ENCODE measurements around the gene PDE6C. TPM values are rescaled to one million over a fixed set of nuclear protein-coding genes. Genes with fewer than 3 reads are reported as not detected.

PDE6C gene
- total RNA-seq, 1 experiment from 2014 or later = not detected

- no peaks in the 10 kb centered on the region for H3K27me3 ChIP-seq (ENCODE audit: insufficient read depth, low read length)
- H2AK5ac ChIP-seq (ENCODE audit: insufficient read length, low read length) = no peak overlapping the region
- no peak overlapping the region for H3K4me2 ChIP-seq (ENCODE audit: insufficient read depth, insufficient read length, low read length)
- H2AFZ ChIP-seq (ENCODE audit: low read length) = no peak overlapping the region
- no peak overlapping the region for H3K56ac ChIP-seq (ENCODE audit: insufficient read length, low read depth, low read length)
- H2BK15ac ChIP-seq (ENCODE audit: low read depth, low read length) = no peak overlapping the region
- H3K4ac ChIP-seq (ENCODE audit: low read depth, low read length) = no peak overlapping the region
- H4K8ac ChIP-seq (replicated peaks; ENCODE audit: insufficient read length, low read depth, low read length) = no peak overlapping the region
- no peak overlapping the region for H3T11ph ChIP-seq (ENCODE audit: low read length)
- no peak overlapping the region for H2BK12ac ChIP-seq (ENCODE audit: insufficient read length, low read depth, low read length)
- no peak for DNase-seq
- Mint-ChIP-seq H3K27ac (no peak overlapping the region), H3K9me3 (no peaks in the 10 kb centered on the region), H3K36me3 (ENCODE audit: insufficient read depth in 1 of 3, low read depth in 3 of 3) (peaks cover 0 to 9% (median 5%) of the 10 kb centered on the region in 3 experiments; a peak in 5 of 7 replicates), H3K4me1 (peaks cover 11 to 18% of the 10 kb centered on the region in 2 experiments; a peak in 3 of 4 replicates), H3K4me3 (no peak overlapping the region; a peak in 2 of 5 replicates), H3K27me3 (ENCODE audit: low read depth) (no peaks in the 10 kb centered on the region)
- no peak for TF ChIP-seq CTCF (conservative IDR thresholded peaks at IDR 0.05)
- no peaks in the 10 kb centered on the region; the same call in 1 of the 2 replicates for H3K4me1 ChIP-seq (ENCODE audit: insufficient read depth, low read length)
- no peaks in the 10 kb centered on the region for H3K79me1 ChIP-seq (ENCODE audit: insufficient read depth, low read depth, low read length, poor library complexity, severe bottlenecking)
- no peaks in the 10 kb centered on the region for H4K20me1 ChIP-seq (ENCODE audit: control insufficient read depth, insufficient read depth, insufficient read length)
- no peak overlapping the region for H2BK120ac ChIP-seq (ENCODE audit: low read depth, low read length, poor library complexity, severe bottlenecking)
- no peak overlapping the region for H4K5ac ChIP-seq (ENCODE audit: insufficient read length, low read depth, low read length)
- H3K14ac ChIP-seq (ENCODE audit: insufficient read depth, low read length) = no peak overlapping the region
- no peak overlapping the region for H3K23ac ChIP-seq (ENCODE audit: insufficient read length, low read depth, low read length)
- no peak overlapping the region for H2BK20ac ChIP-seq (ENCODE audit: low read depth, low read length, poor library complexity, severe bottlenecking)
- H3K9me3 ChIP-seq (ENCODE audit: control insufficient read depth, low read depth, low read length) = no peaks in the 10 kb centered on the region
- H3K23me2 ChIP-seq (ENCODE audit: insufficient read length, low read depth, low read length, poor library complexity, severe bottlenecking) = peaks cover 20% of the 10 kb centered on the region
- H3K79me2 ChIP-seq (ENCODE audit: insufficient read depth, low read length) = no peaks in the 10 kb centered on the region
- no peak overlapping the region for H3K9ac ChIP-seq (ENCODE audit: extremely low read depth, insufficient read length, low read length)
- no peak overlapping the region for H3K27ac ChIP-seq (ENCODE audit: insufficient read length, low read depth, low read length)
- H2BK5ac ChIP-seq (ENCODE audit: insufficient read length, low read length) = no peak overlapping the region
- H4K91ac ChIP-seq (ENCODE audit: insufficient read length, low read depth, low read length) = no peak overlapping the region
- WGBS (ENCODE audit: extremely low coverage, insufficient read length, low lambda C conversion rate) = no CpG with 5 or more reads among the region's 1 CpG
- no peak overlapping the region for H3K18ac ChIP-seq (ENCODE audit: insufficient read length, low read depth, low read length)
These were observed 91.5 kb downstream of the PDE6C start for GRCh38 chr10:93703841-93704240.

Measured in H9 (cell line).